Ascending aorta (tissue), 2 donors: ENCODE results near the gene KRT85. TPM values are rescaled to one million over a fixed set of nuclear protein-coding genes. Genes with fewer than 3 reads are reported as not detected.
A peak's percentile ranks its signal among the peaks of the same experiment; 100 is the strongest.
"Not testable (repeated sequence)": the region's sequence is repeated elsewhere in the genome, so short reads cannot be mapped to it uniquely, and the experiment has no call there.

Experiments used
- DNase-seq, 2 donors: peaks; one replicate each; pipeline ENCODE4 v3.0.0-alpha.2; 2019; ENCODE audit warnings: low spot score in 2 of 2
- H3K27ac ChIP-seq, 2 donors: fragments of 200-600 bp; sonication (generic); one replicate each; pipeline ENCODE4 v1.5.1; 2016 to 2017; ENCODE audit warnings: mild to moderate bottlenecking in 1 of 2
- H3K27me3 ChIP-seq: fragments of 200-600 bp; sonication (generic); one replicate; pipeline ENCODE4 v1.5.1; 2017
- H3K36me3 ChIP-seq, 2 donors: fragments of 200-600 bp; sonication (generic); one replicate each; pipeline ENCODE4 v1.5.1; 2016
- H3K4me1 ChIP-seq, 2 donors: fragments of 200-600 bp; sonication (generic); one replicate each; pipeline ENCODE4 v1.5.1; 2016 to 2017; ENCODE audit warnings: mild to moderate bottlenecking in 1 of 2
- H3K4me3 ChIP-seq, 2 donors: fragments of 200-600 bp; sonication (generic); one replicate each; pipeline ENCODE4 v1.5.1; 2016 to 2017; ENCODE audit warnings: mild to moderate bottlenecking in 1 of 2
- H3K9me3 ChIP-seq, 2 donors: fragments of 200-600 bp; sonication (generic); one replicate each; pipeline ENCODE4 v1.5.1; 2016
- CTCF ChIP-seq, 3 experiments: fragments of 200-600 bp in 2 of 3; fragments of 450-650 bp in 1 of 3; sonication (generic) in 2 of 3; IDR thresholded peaks; one replicate each; pipeline ENCODE4 v1.5.1; 2016 to 2019; ENCODE audit warnings: antibody characterized with exemption in 3 of 3, mild to moderate bottlenecking in 1 of 3, moderate library complexity in 1 of 3
- intact Hi-C: fragments of 100-400 bp; cut with DNase I; formaldehyde crosslinking; loops from one replicate; pipeline ENCODE4 v1.15.1; 2023
- total RNA-seq: library from RNA; depleted of rRNA; stranded (reverse); fragments of >200 nt; gene quantifications from one replicate; pipeline ENCODE4 v1.1.0, GENCODE V29; 2016

KRT85 gene
- total RNA-seq, 1 donor from 2014 or later: not detected

GRCh38 chr12:52316701-52317100 lies 50.6 kb downstream of the KRT85 start:
- Histone ChIP-seq H3K4me3 (no peak overlapping the region), H3K27ac (no peak overlapping the region), H3K9me3 (no peaks in the 10 kb centered on the region), H3K36me3 (no peaks in the 10 kb centered on the region), H3K27me3 (no peaks in the 10 kb centered on the region), H3K4me1 (no peaks in the 10 kb centered on the region)
- intact Hi-C loops: no loop called here
- no peak for TF ChIP-seq CTCF (IDR thresholded peaks at IDR 0.05)
- DNase-seq: peak in 1 of 2 donors; percentile 46

GRCh38 chr12:52316290-52316689 lies 51.0 kb downstream of the KRT85 start:
- no peak overlapping the region for H3K27ac ChIP-seq
- no peaks in the 10 kb centered on the region for H3K27me3 ChIP-seq
- H3K4me1 ChIP-seq: no peaks in the 10 kb centered on the region
- H3K4me3 ChIP-seq: no peak overlapping the region
- intact Hi-C loops: no loop called here
- no peaks in the 10 kb centered on the region for H3K9me3 ChIP-seq
- TF ChIP-seq CTCF (IDR thresholded peaks at IDR 0.05): no peak
- no peaks in the 10 kb centered on the region for H3K36me3 ChIP-seq
- DNase-seq: peak in 1 of 2 donors; percentile 41

- TF ChIP-seq CTCF (IDR thresholded peaks at IDR 0.05): peak in 1 of 3 experiments; percentile 15
- H3K9me3 ChIP-seq, H3K4me1 ChIP-seq, DNase-seq, H3K27me3 ChIP-seq, H3K36me3 ChIP-seq, H3K4me3 ChIP-seq, H3K27ac ChIP-seq, intact Hi-C loops: not testable (repeated sequence)
Observed at GRCh38 chr12:52315721-52316120, 51.6 kb downstream of the KRT85 start.

- no peaks in the 10 kb centered on the region for H3K4me1 ChIP-seq
- intact Hi-C loops: no loop called here
- no peaks in the 10 kb centered on the region for H3K9me3 ChIP-seq
- no peak for TF ChIP-seq CTCF (IDR thresholded peaks at IDR 0.05)
- no peak overlapping the region for H3K27ac ChIP-seq
- H3K27me3 ChIP-seq: no peaks in the 10 kb centered on the region
- H3K4me3 ChIP-seq: no peak overlapping the region
- no peaks in the 10 kb centered on the region for H3K36me3 ChIP-seq
- DNase-seq: peak in 1 of 2 donors; percentile 57
Observed at GRCh38 chr12:52314511-52314910, 52.8 kb downstream of the KRT85 start.

- H3K27ac ChIP-seq: no peak overlapping the region
- no peaks in the 10 kb centered on the region for H3K4me1 ChIP-seq
- no peak overlapping the region for H3K4me3 ChIP-seq
- TF ChIP-seq CTCF (IDR thresholded peaks at IDR 0.05): no peak
- no peaks in the 10 kb centered on the region for H3K36me3 ChIP-seq
- no peaks in the 10 kb centered on the region for H3K27me3 ChIP-seq
- intact Hi-C loops: no loop called here
- H3K9me3 ChIP-seq: no peaks in the 10 kb centered on the region
- peak in 1 of 2 donors; percentile 53 for DNase-seq
Observed at GRCh38 chr12:52313926-52314325, 53.4 kb downstream of the KRT85 start.

GRCh38 chr12:52313461-52313860 lies 53.8 kb downstream of the KRT85 start:
- Histone ChIP-seq H3K4me3 (no peak overlapping the region), H3K27me3 (no peaks in the 10 kb centered on the region), H3K9me3 (no peaks in the 10 kb centered on the region), H3K36me3 (no peaks in the 10 kb centered on the region), H3K4me1 (no peaks in the 10 kb centered on the region), H3K27ac (no peak overlapping the region)
- peak in 1 of 2 donors; percentile 45 for DNase-seq
- intact Hi-C loops: no loop called here
- TF ChIP-seq CTCF (IDR thresholded peaks at IDR 0.05): no peak
